Suprapubic skin (tissue), 4 donors: ENCODE results near the gene RUNX2. TPM values are rescaled to one million over a fixed set of nuclear protein-coding genes. Genes with fewer than 3 reads are reported as not detected.

Source experiments
- DNase-seq, 2 donors: peaks; one replicate each; pipeline ENCODE4 v3.0.0-alpha.2; 2019; ENCODE audit warnings: low spot score in 2 of 2
- H3K27ac ChIP-seq: fragments of 200-600 bp; sonication (generic); one replicate; pipeline ENCODE4 v1.5.1; 2019
- H3K27me3 ChIP-seq: fragments of 200-600 bp; sonication (generic); one replicate; pipeline ENCODE4 v1.5.1; 2019
- H3K36me3 ChIP-seq: fragments of 200-600 bp; sonication (generic); one replicate; pipeline ENCODE4 v1.5.1; 2019
- H3K4me1 ChIP-seq: fragments of 200-600 bp; sonication (generic); one replicate; pipeline ENCODE4 v1.5.1; 2019
- H3K4me3 ChIP-seq: fragments of 200-600 bp; sonication (generic); one replicate; pipeline ENCODE4 v1.5.1; 2019; ENCODE audit warnings: mild to moderate bottlenecking
- H3K9me3 ChIP-seq: fragments of 200-600 bp; sonication (generic); one replicate; pipeline ENCODE4 v1.5.1; 2019
- EP300 ChIP-seq: sonication (generic); formaldehyde crosslinking; IDR thresholded peaks from one replicate; pipeline ENCODE4 v1.6.1; 2017; ENCODE audit warnings: antibody characterized with exemption
- POLR2A ChIP-seq, 2 donors: fragments of 450-650 bp; IDR thresholded peaks; one replicate each; pipeline ENCODE4 v1.6.1; 2017; ENCODE audit warnings: antibody characterized with exemption in 2 of 2, mild to moderate bottlenecking in 2 of 2, moderate library complexity in 2 of 2
- POLR2AphosphoS5 ChIP-seq, 3 donors: sonication (generic); formaldehyde crosslinking; IDR thresholded peaks; one replicate each; pipeline ENCODE4 v1.6.1; 2017; ENCODE audit warnings: antibody characterized with exemption in 3 of 3
- WGBS: methylation state at CpG from one replicate; pipeline ENCODE4 v1.1.5; 2018; 5-methylcytosine and 5-hydroxymethylcytosine counted together
- total RNA-seq, 4 donors: library from RNA; depleted of rRNA; stranded (reverse); fragments of >200 nt; gene quantifications; one replicate each; pipeline ENCODE4 v1.1.0, GENCODE V29; 2016
- TF ChIP-seq, protein P1 (sequence below), 2 donors: fragments of 200-600 bp in 1 of 2; fragments of 450-650 bp in 1 of 2; sonication (generic) in 1 of 2; IDR thresholded peaks; one replicate each; pipeline ENCODE4 v1.5.1; 2016 to 2019; ENCODE audit warnings: antibody characterized with exemption in 2 of 2, mild to moderate bottlenecking in 1 of 2, moderate library complexity in 1 of 2

RUNX2 gene
- total RNA-seq, 4 donors from 2014 or later: 2.6 to 5.9 (median 3.1) TPM

DNA sequence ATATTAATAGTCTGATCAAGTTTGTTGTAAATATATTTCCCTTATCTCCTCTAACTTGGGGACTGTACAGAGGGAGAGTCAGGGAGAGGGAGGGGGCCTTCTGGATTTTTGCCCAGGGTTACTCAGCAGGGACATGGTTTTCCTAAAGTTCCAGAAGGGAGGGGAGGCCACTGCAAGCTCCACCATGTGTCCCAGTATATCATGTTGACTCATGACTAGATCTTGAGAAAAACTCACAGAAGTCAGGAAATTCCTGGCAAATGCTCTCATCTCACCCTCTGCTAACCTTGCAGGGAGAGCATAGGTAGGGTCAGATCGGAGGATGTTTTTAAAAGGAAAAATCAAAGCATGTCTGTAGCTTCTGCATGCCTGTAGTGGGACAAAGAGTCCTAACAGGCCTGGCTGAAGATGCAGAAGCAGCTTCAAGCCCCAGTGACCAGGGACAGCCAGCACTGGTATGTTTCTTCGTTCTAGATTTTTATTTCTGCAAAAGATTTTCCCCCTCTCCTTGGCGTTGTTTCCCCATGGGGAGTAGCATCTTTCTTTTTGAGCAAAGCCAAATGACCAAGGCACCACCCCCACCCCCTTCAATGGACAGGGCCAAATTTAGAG, 322.5 kb downstream of the RUNX2 start:
- TF ChIP-seq EP300 (no peak), POLR2A (IDR thresholded peaks at IDR 0.05) (no peak), POLR2AphosphoS5 (IDR thresholded peaks at IDR 0.05) (no peak)
- TF ChIP-seq, protein P1, sequence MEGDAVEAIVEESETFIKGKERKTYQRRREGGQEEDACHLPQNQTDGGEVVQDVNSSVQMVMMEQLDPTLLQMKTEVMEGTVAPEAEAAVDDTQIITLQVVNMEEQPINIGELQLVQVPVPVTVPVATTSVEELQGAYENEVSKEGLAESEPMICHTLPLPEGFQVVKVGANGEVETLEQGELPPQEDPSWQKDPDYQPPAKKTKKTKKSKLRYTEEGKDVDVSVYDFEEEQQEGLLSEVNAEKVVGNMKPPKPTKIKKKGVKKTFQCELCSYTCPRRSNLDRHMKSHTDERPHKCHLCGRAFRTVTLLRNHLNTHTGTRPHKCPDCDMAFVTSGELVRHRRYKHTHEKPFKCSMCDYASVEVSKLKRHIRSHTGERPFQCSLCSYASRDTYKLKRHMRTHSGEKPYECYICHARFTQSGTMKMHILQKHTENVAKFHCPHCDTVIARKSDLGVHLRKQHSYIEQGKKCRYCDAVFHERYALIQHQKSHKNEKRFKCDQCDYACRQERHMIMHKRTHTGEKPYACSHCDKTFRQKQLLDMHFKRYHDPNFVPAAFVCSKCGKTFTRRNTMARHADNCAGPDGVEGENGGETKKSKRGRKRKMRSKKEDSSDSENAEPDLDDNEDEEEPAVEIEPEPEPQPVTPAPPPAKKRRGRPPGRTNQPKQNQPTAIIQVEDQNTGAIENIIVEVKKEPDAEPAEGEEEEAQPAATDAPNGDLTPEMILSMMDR (IDR thresholded peaks at IDR 0.05): no peak
- H3K27ac ChIP-seq: no peak overlapping the region
- no peaks in the 10 kb centered on the region for H3K36me3 ChIP-seq
- WGBS: 83% methylated on average over 3 of the region's 3 CpGs
- DNase-seq: no peak
- H3K4me3 ChIP-seq: no peak overlapping the region
- H3K9me3 ChIP-seq: no peaks in the 10 kb centered on the region
- H3K4me1 ChIP-seq: no peaks in the 10 kb centered on the region
- peaks cover 6% of the 10 kb centered on the region for H3K27me3 ChIP-seq

DNA sequence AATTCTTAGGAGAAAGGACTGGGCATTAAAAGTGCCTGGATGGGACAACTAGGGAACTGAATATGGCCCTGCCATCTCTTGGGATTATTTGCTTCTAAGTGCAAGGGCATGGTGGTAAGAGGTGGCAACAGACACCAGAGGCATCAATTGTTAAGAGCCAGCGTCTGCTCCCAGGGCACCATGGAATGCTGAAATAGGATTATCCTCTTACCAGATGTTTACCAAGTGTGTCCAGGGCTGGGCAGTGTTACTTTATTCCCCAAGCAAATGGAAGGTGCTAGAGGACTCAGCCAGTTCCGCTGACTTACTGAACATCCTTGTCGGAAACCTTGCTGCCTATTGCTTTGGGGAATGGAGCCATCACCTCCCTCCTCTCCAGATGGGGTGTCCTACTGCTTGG, 323.2 kb downstream of the RUNX2 start:
- H3K4me1 ChIP-seq: no peaks in the 10 kb centered on the region
- TF ChIP-seq, protein P1 (IDR thresholded peaks at IDR 0.05): no peak
- TF ChIP-seq POLR2AphosphoS5 (IDR thresholded peaks at IDR 0.05) (no peak), POLR2A (IDR thresholded peaks at IDR 0.05) (no peak), EP300 (no peak)
- no peak for DNase-seq
- no peak overlapping the region for H3K4me3 ChIP-seq
- no peaks in the 10 kb centered on the region for H3K36me3 ChIP-seq
- H3K27ac ChIP-seq: no peak overlapping the region
- H3K9me3 ChIP-seq: no peaks in the 10 kb centered on the region
- peaks cover 6% of the 10 kb centered on the region for H3K27me3 ChIP-seq
- WGBS: 96% methylated on average over 3 of the region's 3 CpGs

DNA sequence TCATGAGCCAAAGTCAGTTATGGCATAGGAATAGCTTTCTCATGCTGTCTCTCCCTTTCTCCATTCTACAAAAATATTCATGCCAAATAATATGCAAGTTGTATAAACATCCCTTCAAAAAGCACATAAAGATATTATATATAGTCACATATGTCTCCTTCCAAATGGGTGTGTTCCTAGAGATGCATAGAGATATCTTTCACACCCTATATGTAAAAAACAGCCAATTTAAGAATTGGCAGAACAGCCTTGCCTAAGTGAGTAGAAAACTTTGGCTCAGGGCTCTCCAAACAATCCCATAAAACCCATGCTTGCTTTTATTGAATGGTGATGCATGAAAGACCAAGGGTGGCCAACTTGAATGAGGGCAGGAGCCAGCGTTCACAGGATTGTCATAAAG, 324.3 kb downstream of the RUNX2 start:
- no peak overlapping the region for H3K4me3 ChIP-seq
- peaks cover 9% of the 10 kb centered on the region for H3K27me3 ChIP-seq
- no peaks in the 10 kb centered on the region for H3K36me3 ChIP-seq
- no peak for TF ChIP-seq POLR2A (IDR thresholded peaks at IDR 0.05)
- TF ChIP-seq, protein P1 (IDR thresholded peaks at IDR 0.05): no peak
- DNase-seq: no peak
- no peak overlapping the region for H3K27ac ChIP-seq
- no peaks in the 10 kb centered on the region for H3K9me3 ChIP-seq
- WGBS: 32% methylated on average over 1 of the region's 1 CpG
- no peaks in the 10 kb centered on the region for H3K4me1 ChIP-seq

DNA sequence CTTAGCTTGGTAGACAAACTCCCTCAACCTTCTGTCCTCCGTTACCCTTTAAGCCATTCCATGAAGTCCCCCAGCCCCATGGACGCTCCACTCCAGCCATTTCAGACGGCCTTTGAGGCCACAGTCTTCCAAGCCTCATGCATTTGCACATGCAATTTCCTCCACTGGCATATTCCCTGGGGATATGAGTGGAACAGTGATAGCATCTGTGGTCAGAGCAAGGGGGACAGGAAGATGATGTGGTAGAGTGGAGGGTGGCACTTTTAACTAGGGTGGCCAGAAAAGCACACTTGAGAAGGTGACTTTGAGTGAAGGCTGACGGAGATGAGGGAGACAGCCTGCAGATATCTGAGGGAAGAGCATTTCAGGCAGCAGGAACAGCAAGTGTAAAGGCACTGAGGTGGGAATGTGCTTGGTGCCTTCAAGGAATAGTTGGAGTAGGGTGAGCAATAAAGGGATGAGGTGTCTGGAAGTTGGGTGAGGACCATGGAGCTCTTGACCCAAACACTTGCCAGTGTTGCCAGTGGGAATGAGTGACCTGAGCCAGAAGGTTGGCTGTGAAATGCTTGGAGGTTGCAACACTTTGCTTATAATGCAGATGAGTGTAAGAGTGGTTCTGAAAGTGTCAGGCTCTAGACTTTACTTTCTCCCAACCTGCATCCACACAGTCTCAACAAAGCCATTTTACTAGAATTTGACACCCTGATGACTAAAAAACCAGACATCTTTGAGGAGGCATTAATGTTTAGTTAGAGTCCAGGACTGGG, 325.2 kb downstream of the RUNX2 start:
- peak in 1 of 2 donors; percentile 38 for DNase-seq
- H3K4me3 ChIP-seq: no peak overlapping the region
- no peaks in the 10 kb centered on the region for H3K36me3 ChIP-seq
- TF ChIP-seq POLR2A (IDR thresholded peaks at IDR 0.05) (no peak), EP300 (no peak), POLR2AphosphoS5 (IDR thresholded peaks at IDR 0.05) (no peak)
- TF ChIP-seq, protein P1 (IDR thresholded peaks at IDR 0.05): no peak
- WGBS: 85% methylated on average over 4 of the region's 4 CpGs
- no peaks in the 10 kb centered on the region for H3K9me3 ChIP-seq
- H3K27ac ChIP-seq: no peak overlapping the region
- H3K27me3 ChIP-seq: peaks cover 9% of the 10 kb centered on the region
- no peaks in the 10 kb centered on the region for H3K4me1 ChIP-seq

DNA sequence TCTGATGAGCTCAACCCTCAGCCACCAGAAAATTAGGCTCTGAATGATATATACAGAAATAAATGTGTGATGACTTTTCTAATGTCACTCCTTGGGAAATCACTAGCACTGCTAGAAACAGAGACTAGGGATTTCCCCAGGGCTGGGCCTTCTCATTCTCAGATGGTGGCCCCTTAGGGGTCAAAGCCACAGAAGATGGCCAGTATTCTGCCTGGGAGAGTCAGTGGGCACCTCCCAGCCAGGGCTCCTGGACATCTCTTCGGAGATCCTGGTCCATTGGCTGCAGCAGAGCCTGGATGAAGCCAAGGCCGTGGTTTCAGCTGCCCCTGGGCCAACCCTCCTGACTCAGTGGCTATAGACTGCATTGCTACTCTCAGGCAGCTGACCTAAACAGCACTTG, 326.5 kb downstream of the RUNX2 start:
- DNase-seq: peak in 1 of 2 donors; percentile 28
- H3K36me3 ChIP-seq: no peaks in the 10 kb centered on the region
- no peak for TF ChIP-seq POLR2A (IDR thresholded peaks at IDR 0.05)
- no peak for TF ChIP-seq POLR2AphosphoS5 (IDR thresholded peaks at IDR 0.05)
- TF ChIP-seq EP300: no peak
- TF ChIP-seq, protein P1 (IDR thresholded peaks at IDR 0.05): no peak
- peaks cover 9% of the 10 kb centered on the region for H3K27me3 ChIP-seq
- no peak overlapping the region for H3K4me3 ChIP-seq
- H3K27ac ChIP-seq: no peak overlapping the region
- no peaks in the 10 kb centered on the region for H3K9me3 ChIP-seq
- WGBS: 97% methylated on average over 2 of the region's 2 CpGs
- H3K4me1 ChIP-seq: no peaks in the 10 kb centered on the region
